Activated CD8-positive, alpha-beta T cell treated with anti-CD3 and anti-CD28 coated beads, Interleukin-2, amount 10 ng/mL, durations not matched to agents 7 days and 5 days (primary cell): ENCODE data around the gene PRR12. TPM values are rescaled to one million over a fixed set of nuclear protein-coding genes. Genes with fewer than 3 reads are reported as not detected.

Experiments used
- ATAC-seq: fragments of 150-1000 bp; cut with Tn5 transposase; one replicate; pipeline ENCODE4 v1.10.0; 2021; ENCODE audit warnings: moderate library complexity
- CTCF ChIA-PET: fragments of 350-600 bp; sonication (Branson Sonifier 250); formaldehyde crosslinking; loops from one replicate; lab custom pipeline; 2021; ENCODE audit warnings: antibody characterized with exemption; lab: Charles Lee
- POLR2A ChIA-PET: fragments of 350-600 bp; sonication (Branson Sonifier 250); formaldehyde crosslinking; loops from one replicate; lab custom pipeline; 2021; ENCODE audit warnings: antibody characterized with exemption; lab: Charles Lee
- DNase-seq: peaks from one replicate; pipeline ENCODE4 v3.0.0-alpha.2; 2020
- H3K27ac Mint-ChIP-seq: one replicate; pipeline ENCODE4 v1.8.0; 2021; ENCODE audit warnings: mild to moderate bottlenecking, mixed read lengths
- H3K27me3 Mint-ChIP-seq: one replicate; pipeline ENCODE4 v1.8.0; 2021; ENCODE audit warnings: low read depth, mixed read lengths
- H3K36me3 Mint-ChIP-seq: one replicate; pipeline ENCODE4 v1.8.0; 2021; ENCODE audit warnings: low read depth, mixed read lengths
- H3K4me1 Mint-ChIP-seq: one replicate; pipeline ENCODE4 v1.8.0; 2021; ENCODE audit warnings: low read depth, mixed read lengths
- H3K4me3 Mint-ChIP-seq: one replicate; pipeline ENCODE4 v1.8.0; 2021; ENCODE audit warnings: mild to moderate bottlenecking, mixed read lengths
- H3K9me3 Mint-ChIP-seq: one replicate; pipeline ENCODE4 v1.8.0; 2022; ENCODE audit warnings: mixed read lengths; ENCODE audit not compliant: insufficient read depth
- total RNA-seq, 2 experiments: library from RNA; stranded (reverse); gene quantifications; one replicate each; pipeline ENCODE4 v1.2.3, GENCODE V29; 2021

PRR12 gene
- total RNA-seq, 2 experiments from 2014 or later, result 39.4 to 39.9 TPM

DNA sequence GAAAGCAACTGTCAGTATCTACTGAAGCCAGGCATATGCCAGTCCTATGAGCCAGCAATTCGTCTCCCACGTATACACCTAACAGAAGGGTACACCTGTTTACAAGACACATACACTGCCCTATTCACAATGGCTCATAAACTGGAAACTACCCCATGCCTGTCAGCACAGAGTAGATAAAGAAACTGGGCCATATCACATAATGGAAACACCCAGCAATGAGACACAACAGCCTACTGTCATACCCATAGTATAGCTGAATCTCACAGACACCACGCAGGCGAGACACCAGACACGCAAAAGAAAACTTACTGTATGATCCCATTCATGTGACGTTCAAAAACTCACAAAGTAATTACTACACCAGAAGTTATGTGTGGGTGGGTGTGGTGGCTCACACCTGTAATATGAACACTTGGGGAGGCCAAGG lies 26.4 kb upstream of the PRR12 start:
- Mint-ChIP-seq H3K36me3 (peaks cover 46% of the 10 kb centered on the region), H3K9me3 (no peaks in the 10 kb centered on the region), H3K27ac (peak overlapping the region; percentile 69), H3K27me3 (no peaks in the 10 kb centered on the region), H3K4me3 (no peak overlapping the region), H3K4me1 (peaks cover 84% of the 10 kb centered on the region)
- ChIA-PET POLR2A (interaction anchor here (0.7 to 1.0 kb wide), 2 partner anchors 16 to 386 kb away, joined by 3 to 4 read pairs; partner anchors contain the start of gene NOSIP), CTCF (interaction anchor here (3.6 kb wide), 1 partner anchor 18 kb away, joined by 22 read pairs; no protein-coding TSS in a partner anchor)
- DNase-seq, result no peak
- no peak for ATAC-seq

DNA sequence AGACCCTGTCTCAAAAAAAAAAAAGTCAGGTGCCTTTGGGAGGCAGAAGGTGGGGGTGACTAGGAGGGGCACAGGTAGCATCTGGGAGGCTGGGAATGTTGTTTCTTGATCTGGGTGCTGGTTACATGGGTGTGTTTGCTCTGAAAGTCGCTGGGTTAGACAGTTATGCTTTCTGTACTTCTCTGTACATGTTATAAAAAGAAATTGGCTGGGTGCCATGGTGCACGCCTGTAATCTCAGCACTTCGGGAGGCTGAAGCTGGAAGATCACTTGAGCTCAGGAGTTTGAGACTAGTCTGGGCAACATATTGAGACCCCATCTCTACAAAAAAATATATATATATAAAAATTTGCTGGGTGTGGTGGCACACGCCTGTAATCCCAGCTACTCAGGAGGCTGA lies 25.7 kb upstream of the PRR12 start:
- CTCF ChIA-PET, result interaction anchor here (1.0 to 3.6 kb wide), 3 partner anchors 8 to 116 kb away, joined by 3 to 22 read pairs (median 5); no protein-coding TSS in a partner anchor
- Mint-ChIP-seq H3K27ac (peak overlapping the region; percentile 69), H3K27me3 (no peaks in the 10 kb centered on the region), H3K36me3 (peaks cover 43% of the 10 kb centered on the region), H3K4me3 (no peak overlapping the region), H3K4me1 (peaks cover 84% of the 10 kb centered on the region), H3K9me3 (no peaks in the 10 kb centered on the region)
- ATAC-seq, result no peak
- no peak for DNase-seq
- POLR2A ChIA-PET, result interaction anchor here (0.7 kb wide), 1 partner anchor 386 kb away, joined by 4 read pairs; no protein-coding TSS in a partner anchor

DNA sequence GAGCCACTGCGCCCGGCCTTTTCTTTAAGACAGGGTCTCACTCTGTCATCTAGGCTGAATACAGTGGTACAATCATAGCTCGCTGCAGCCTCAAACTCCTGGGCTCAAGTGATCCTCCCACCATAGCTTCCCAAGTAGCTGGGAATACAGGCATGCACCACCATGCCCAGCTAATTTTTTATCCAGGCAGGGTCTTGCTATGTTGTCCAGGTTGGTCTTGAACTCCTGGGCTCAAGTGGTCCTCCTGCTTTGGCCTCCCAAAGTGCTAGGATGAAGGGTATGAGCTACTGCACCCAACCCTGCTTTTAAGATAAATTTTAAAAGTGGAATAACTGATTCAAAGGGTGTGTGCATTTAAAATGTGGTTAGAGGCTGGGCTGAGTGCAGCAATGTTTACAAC lies 24.7 kb upstream of the PRR12 start:
- H3K27me3 Mint-ChIP-seq, result no peaks in the 10 kb centered on the region
- peak overlapping the region; percentile 71 for H3K27ac Mint-ChIP-seq
- H3K4me1 Mint-ChIP-seq, result peaks cover 82% of the 10 kb centered on the region
- H3K36me3 Mint-ChIP-seq, result peaks cover 34% of the 10 kb centered on the region
- no peak for DNase-seq
- no peak overlapping the region for H3K4me3 Mint-ChIP-seq
- CTCF ChIA-PET, result interaction anchor here (1.0 to 3.6 kb wide), 8 partner anchors 9 to 115 kb away, joined by 3 to 22 read pairs (median 4); partner anchors contain the start of gene NOSIP
- no peaks in the 10 kb centered on the region for H3K9me3 Mint-ChIP-seq
- POLR2A ChIA-PET, result no interaction called here
- ATAC-seq, result no peak

DNA sequence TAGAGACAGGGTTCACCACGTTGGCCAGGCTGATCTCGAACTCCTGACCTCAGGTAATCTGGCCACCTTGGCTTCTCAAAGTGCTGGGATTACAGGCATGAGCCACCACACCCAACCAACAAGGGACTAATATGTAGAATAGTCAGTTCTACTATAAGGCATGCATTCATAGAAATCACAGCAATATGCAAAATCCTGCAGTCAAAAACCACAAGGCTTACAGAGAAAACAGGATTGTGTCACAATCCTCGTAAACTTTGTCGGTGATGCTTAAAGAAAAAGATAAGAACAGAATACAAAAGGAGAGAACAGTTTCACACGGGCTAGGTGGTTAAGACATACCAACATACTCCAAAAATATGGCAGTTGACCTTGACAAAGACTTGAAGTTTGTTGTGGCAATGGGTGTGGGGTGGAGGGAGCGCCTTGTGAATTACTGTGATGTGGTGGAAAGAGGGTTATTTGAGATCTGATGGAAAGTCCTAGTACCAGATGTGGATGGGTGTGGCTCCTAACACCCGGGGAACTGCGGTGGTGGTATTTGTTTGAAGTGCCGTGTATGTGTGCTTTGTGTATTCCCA lies 23.0 kb upstream of the PRR12 start:
- DNase-seq (peak; percentile 87), ATAC-seq (peak; percentile 85)
- Mint-ChIP-seq H3K4me1 (peaks cover 71% of the 10 kb centered on the region), H3K36me3 (peaks cover 31% of the 10 kb centered on the region), H3K27me3 (no peaks in the 10 kb centered on the region), H3K9me3 (no peaks in the 10 kb centered on the region), H3K27ac (peak overlapping the region; percentile 93), H3K4me3 (peak overlapping the region; percentile 50)
- POLR2A ChIA-PET, result no interaction called here
- CTCF ChIA-PET, result interaction anchor here (0.8 to 8.8 kb wide), 6 partner anchors 8 to 110 kb away, joined by 3 to 213 read pairs (median 40); partner anchors contain the start of genes FLT3LG and PRMT1

DNA sequence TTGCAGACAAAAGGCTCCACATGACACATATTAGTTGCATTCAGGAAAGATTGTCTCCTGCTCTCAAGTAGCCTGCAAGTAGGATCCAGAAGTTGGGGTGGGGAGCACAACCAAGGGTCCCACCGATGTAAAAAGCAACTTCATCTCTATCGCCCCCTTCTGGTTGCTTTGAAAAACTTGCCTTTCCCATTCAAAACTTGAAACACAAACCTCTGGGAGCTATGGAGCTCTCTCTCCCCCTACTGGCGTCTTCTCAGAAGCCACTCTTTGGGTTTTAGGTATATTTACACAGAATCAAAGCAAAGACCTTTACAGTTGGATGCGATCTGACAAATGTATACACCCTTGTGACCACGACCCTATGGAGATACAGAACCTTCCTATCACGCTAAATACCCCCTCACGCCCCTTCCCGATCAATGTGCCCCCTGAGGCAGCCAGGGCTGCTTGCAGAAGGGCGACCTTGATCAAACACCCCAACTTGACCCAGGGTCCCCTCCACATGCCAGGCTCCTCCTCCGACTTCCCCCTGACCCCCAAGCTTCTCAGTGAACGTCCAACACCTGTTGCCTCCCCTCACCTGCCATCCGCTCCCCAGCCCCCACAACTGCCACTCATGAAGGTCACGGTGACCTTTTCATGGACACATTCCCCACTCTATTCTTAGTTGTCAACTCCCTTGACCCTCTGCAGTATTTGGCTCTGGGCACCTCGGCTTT lies 20.7 kb upstream of the PRR12 start:
- POLR2A ChIA-PET, result interaction anchor here (0.9 to 2.2 kb wide), 7 partner anchors 10 to 97 kb away, joined by 3 to 8 read pairs (median 5); partner anchors contain the start of genes FLT3LG and NOSIP
- no peaks in the 10 kb centered on the region for H3K27me3 Mint-ChIP-seq
- peaks cover 31% of the 10 kb centered on the region for H3K36me3 Mint-ChIP-seq
- peak; percentile 16 for ATAC-seq
- peaks cover 65% of the 10 kb centered on the region for H3K4me1 Mint-ChIP-seq
- no peaks in the 10 kb centered on the region for H3K9me3 Mint-ChIP-seq
- peak overlapping the region; percentile 66 for H3K27ac Mint-ChIP-seq
- CTCF ChIA-PET, result interaction anchor here (0.8 to 8.8 kb wide), 26 partner anchors 9 to 345 kb away, joined by 3 to 213 read pairs (median 6); partner anchors contain the start of genes AKT1S1, FLT3LG, NOSIP and PRMT1
- DNase-seq, result peak; percentile 88
- peak overlapping the region; percentile 7 for H3K4me3 Mint-ChIP-seq

DNA sequence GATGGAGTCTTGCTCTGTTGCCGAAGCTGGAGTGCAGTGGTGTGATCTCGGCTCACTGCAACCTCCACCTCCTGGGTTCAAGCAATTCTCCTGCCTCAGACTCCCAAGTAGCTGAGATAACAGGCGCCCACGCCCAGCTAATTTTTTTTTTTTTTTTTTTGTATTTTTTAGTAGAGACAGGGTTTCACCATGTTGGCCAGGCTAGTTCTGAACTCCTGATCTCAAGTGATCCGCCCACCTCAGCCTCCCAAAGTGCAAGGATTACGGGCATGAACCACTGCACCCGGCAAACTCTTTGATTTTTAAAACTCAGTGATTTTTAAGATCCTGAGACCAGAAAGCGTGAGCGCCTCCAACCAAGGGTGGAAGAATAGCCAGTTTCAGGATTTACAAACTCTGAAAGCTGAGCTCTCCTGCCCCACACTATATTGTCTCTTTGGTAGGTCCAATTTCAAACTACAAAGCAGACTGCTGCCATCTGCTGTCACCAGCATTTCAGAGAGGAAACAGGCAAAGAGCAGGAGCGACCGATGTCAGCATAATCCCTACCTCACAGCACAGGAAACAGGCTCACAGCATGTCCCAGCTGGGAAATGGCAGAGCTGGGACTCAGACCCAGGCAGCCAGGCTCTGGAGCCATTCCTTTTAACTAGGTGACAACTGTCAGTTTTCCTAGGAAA lies 19.8 kb upstream of the PRR12 start:
- ChIA-PET POLR2A (interaction anchor here (1.2 to 1.5 kb wide), 3 partner anchors 18 to 68 kb away, joined by 3 to 8 read pairs (median 6); no protein-coding TSS in a partner anchor), CTCF (interaction anchor here (0.8 to 8.8 kb wide), 21 partner anchors 9 to 345 kb away, joined by 3 to 213 read pairs (median 7); partner anchors contain the start of genes AKT1S1, FLT3LG, NOSIP and PRMT1)
- H3K4me1 Mint-ChIP-seq, result peaks cover 59% of the 10 kb centered on the region
- no peak overlapping the region for H3K4me3 Mint-ChIP-seq
- no peak overlapping the region for H3K27ac Mint-ChIP-seq
- H3K27me3 Mint-ChIP-seq, result no peaks in the 10 kb centered on the region
- H3K36me3 Mint-ChIP-seq, result peaks cover 32% of the 10 kb centered on the region
- no peaks in the 10 kb centered on the region for H3K9me3 Mint-ChIP-seq
- peak; percentile 65 for DNase-seq
- ATAC-seq, result no peak

DNA sequence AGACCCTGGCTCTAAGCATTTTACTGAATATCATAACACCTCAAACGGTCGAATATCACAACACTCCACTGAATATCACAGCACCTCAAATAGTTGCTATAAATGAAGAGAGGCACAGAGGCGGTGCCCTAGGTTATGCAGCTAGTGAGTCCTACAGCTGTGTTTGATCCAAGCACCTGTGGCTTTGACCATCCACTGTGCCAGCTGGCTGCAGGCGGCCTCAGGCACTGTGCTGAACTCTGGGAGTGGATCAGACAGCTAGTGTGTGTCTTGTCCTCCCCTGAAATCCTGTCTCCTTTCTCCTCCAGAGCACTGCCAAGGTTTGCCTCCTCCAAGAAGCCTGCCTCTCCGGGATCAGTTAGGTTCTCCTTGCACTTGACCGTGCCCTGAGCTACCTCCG lies 18.0 kb upstream of the PRR12 start:
- no peaks in the 10 kb centered on the region for H3K9me3 Mint-ChIP-seq
- CTCF ChIA-PET, result interaction anchor here (6.6 to 8.8 kb wide), 2 partner anchors 13 to 23 kb away, joined by 100 to 213 read pairs; no protein-coding TSS in a partner anchor
- no peak overlapping the region for H3K4me3 Mint-ChIP-seq
- ATAC-seq, result no peak
- H3K27ac Mint-ChIP-seq, result no peak overlapping the region
- no peak for DNase-seq
- no peaks in the 10 kb centered on the region for H3K27me3 Mint-ChIP-seq
- POLR2A ChIA-PET, result interaction anchor here (0.6 to 0.7 kb wide), 2 partner anchors 52 to 70 kb away, joined by 4 read pairs; no protein-coding TSS in a partner anchor
- peaks cover 32% of the 10 kb centered on the region for H3K36me3 Mint-ChIP-seq
- peaks cover 55% of the 10 kb centered on the region for H3K4me1 Mint-ChIP-seq

DNA sequence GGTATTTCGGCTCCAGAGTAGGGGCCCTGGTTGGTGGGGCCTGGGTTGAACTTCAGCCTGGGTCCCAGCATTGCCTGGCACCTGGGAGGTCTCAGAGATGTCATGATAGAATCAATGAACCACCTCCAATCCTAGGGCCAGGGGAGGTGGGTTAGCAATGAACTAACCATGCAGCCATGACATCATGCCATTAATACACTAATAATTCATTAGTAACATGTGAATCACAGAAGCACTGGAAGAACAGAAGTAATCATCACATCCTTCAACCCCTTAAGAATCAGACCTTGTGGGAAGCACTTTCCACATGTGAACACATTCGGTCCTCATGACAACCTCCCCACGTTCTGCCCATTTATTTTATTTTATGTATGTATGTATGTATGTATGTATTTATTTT lies 17.6 kb upstream of the PRR12 start:
- Mint-ChIP-seq H3K4me3 (no peak overlapping the region), H3K36me3 (peaks cover 32% of the 10 kb centered on the region), H3K9me3 (no peaks in the 10 kb centered on the region), H3K27me3 (no peaks in the 10 kb centered on the region), H3K27ac (no peak overlapping the region), H3K4me1 (peaks cover 54% of the 10 kb centered on the region)
- ATAC-seq, result no peak
- CTCF ChIA-PET, result interaction anchor here (0.6 to 8.8 kb wide), 3 partner anchors 14 to 154 kb away, joined by 3 to 213 read pairs (median 100); no protein-coding TSS in a partner anchor
- POLR2A ChIA-PET, result interaction anchor here (0.6 kb wide), 1 partner anchor 52 kb away, joined by 4 read pairs; no protein-coding TSS in a partner anchor
- DNase-seq, result no peak

DNA sequence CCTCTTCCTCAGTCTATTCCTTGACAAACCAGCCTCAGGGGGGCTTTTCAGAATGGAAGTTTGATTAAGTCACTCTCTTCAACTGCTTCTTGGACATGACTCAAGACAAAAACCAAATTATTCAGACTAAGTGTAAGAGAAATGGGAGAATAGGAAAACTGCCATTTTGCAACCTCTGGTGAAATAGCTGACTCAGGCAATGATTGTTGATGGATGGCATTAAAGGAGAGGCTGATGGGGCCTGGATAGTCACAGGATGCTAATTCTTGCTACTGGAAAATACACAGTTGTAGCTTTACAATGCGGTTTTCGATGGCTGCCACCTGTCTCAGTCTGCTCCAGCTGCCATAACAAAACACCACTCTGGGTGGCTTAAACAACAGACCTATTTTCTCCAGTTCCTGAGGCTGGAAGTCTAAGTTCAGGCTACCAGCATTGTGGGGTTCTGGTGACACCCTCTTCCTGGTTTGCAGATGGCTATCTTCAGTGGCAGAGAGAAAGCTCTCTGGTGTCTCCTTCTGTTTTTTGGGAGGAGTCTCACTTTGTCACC lies 16.7 kb upstream of the PRR12 start:
- peaks cover 34% of the 10 kb centered on the region for H3K36me3 Mint-ChIP-seq
- no peak for ATAC-seq
- H3K9me3 Mint-ChIP-seq, result no peaks in the 10 kb centered on the region
- DNase-seq, result no peak
- H3K27ac Mint-ChIP-seq, result peak overlapping the region; percentile 32
- CTCF ChIA-PET, result interaction anchor here (0.6 to 8.8 kb wide), 3 partner anchors 14 to 154 kb away, joined by 3 to 213 read pairs (median 100); no protein-coding TSS in a partner anchor
- H3K4me1 Mint-ChIP-seq, result peaks cover 55% of the 10 kb centered on the region
- POLR2A ChIA-PET, result interaction anchor here (0.6 kb wide), 1 partner anchor 100 kb away, joined by 5 read pairs; the partner anchor contains the start of gene FLT3LG
- no peak overlapping the region for H3K4me3 Mint-ChIP-seq
- H3K27me3 Mint-ChIP-seq, result no peaks in the 10 kb centered on the region

DNA sequence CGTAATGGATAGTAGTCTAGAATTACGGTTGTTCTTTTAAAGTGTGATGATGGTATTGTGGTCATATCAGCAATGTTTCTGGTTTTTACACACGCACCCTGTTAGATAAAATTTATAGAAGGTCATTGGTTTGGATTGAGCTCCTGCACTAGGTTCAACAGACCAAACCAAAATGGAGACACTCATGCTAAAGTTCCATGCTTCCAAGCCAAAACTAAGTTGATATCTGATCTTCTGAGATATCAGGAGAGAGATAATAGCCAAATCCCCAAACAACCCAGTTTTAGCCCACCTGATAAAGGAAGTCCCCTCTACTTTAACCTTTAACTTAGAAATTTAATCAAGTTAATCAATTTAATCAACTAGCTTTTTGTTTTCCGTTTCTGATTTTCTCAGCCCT lies 11.8 kb upstream of the PRR12 start:
- H3K9me3 Mint-ChIP-seq, result no peaks in the 10 kb centered on the region
- ChIA-PET CTCF (interaction anchor here (0.6 to 3.3 kb wide), 12 partner anchors 9 to 111 kb away, joined by 3 to 43 read pairs (median 5); partner anchors contain the start of genes ADM5, FLT3LG, PRMT1 and RPS11), POLR2A (interaction anchor here (1.4 to 3.2 kb wide), 4 partner anchors 9 to 103 kb away, joined by 3 to 41 read pairs (median 6); partner anchors contain the start of gene PRR12)
- H3K4me1 Mint-ChIP-seq, result peaks cover 39% of the 10 kb centered on the region
- no peaks in the 10 kb centered on the region for H3K27me3 Mint-ChIP-seq
- ATAC-seq (no peak), DNase-seq (no peak)
- H3K36me3 Mint-ChIP-seq, result peaks cover 23% of the 10 kb centered on the region
- H3K27ac Mint-ChIP-seq, result no peak overlapping the region
- H3K4me3 Mint-ChIP-seq, result peak overlapping the region; percentile 96
